ENCODE data around the gene KLHL29. TPM values are rescaled to one million over a fixed set of nuclear protein-coding genes. Genes with fewer than 3 reads are reported as not detected.

The KLHL29 gene
- polyA plus RNA-seq, 1 donor = 11.9 TPM

GRCh38 chr2:23449413-23449812, 64.4 kb downstream of the KLHL29 start:
- no peak for DNase-seq

GRCh38 chr2:23449831-23450331, 64.9 kb downstream of the KLHL29 start:
- no peak for DNase-seq

GRCh38 chr2:23452372-23452771, 67.4 kb downstream of the KLHL29 start:
- no peak for DNase-seq

- DNase-seq = no peak
These were observed 68.0 kb downstream of the KLHL29 start for GRCh38 chr2:23452853-23453420.

GRCh38 chr2:23453432-23453831, 68.5 kb downstream of the KLHL29 start:
- no peak for DNase-seq

GRCh38 chr2:23453836-23454460, 69.0 kb downstream of the KLHL29 start:
- DNase-seq = no peak

GRCh38 chr2:23454501-23455120, 69.6 kb downstream of the KLHL29 start:
- DNase-seq = no peak

- DNase-seq = no peak
These were observed 71.4 kb downstream of the KLHL29 start for GRCh38 chr2:23456396-23456795.

- DNase-seq = no peak
These were observed 72.1 kb downstream of the KLHL29 start for GRCh38 chr2:23456881-23457760.

- no peak for DNase-seq
These were observed 73.2 kb downstream of the KLHL29 start for GRCh38 chr2:23457990-23458682.

- DNase-seq = no peak
These were observed 74.1 kb downstream of the KLHL29 start for GRCh38 chr2:23459032-23459431.

GRCh38 chr2:23460228-23460627, 75.2 kb downstream of the KLHL29 start:
- no peak for DNase-seq

- no peak for DNase-seq
These were observed 76.0 kb downstream of the KLHL29 start for GRCh38 chr2:23460993-23461392.

GRCh38 chr2:23464156-23464555, 79.2 kb downstream of the KLHL29 start:
- no peak for DNase-seq

GRCh38 chr2:23464905-23465537, 80.0 kb downstream of the KLHL29 start:
- DNase-seq = no peak

- DNase-seq = no peak
These were observed 81.0 kb downstream of the KLHL29 start for GRCh38 chr2:23465936-23466335.

- no peak for DNase-seq
These were observed 82.6 kb downstream of the KLHL29 start for GRCh38 chr2:23467618-23468017.

- DNase-seq = no peak
These were observed 83.6 kb downstream of the KLHL29 start for GRCh38 chr2:23468474-23469141.

- no peak for DNase-seq
These were observed 84.2 kb downstream of the KLHL29 start for GRCh38 chr2:23469142-23469540.

GRCh38 chr2:23475036-23475435, 90.1 kb downstream of the KLHL29 start:
- no peak for DNase-seq

GRCh38 chr2:23475473-23475872, 90.5 kb downstream of the KLHL29 start:
- DNase-seq = no peak
